Measurements from ENCODE around the gene KIF21A.

KIF21A gene

GRCh38 chr12:39435531-39435930 lies 7.4 kb downstream of the KIF21A start:
- H3K36me3 ChIP-seq (ENCODE audit: control insufficient read depth, insufficient read depth, low read length), result no peaks in the 10 kb centered on the region

GRCh38 chr12:39431797-39432196 lies 11.1 kb downstream of the KIF21A start:
- Histone ChIP-seq H3K4me1 (ENCODE audit: control insufficient read depth, insufficient read depth, low read length, poor library complexity, severe bottlenecking) (no peaks in the 10 kb centered on the region), H3K27ac (ENCODE audit: insufficient read depth, low read length, poor library complexity, severe bottlenecking) (no peak overlapping the region), H3K4me3 (ENCODE audit: insufficient read depth, low read depth, low read length, poor library complexity, severe bottlenecking) (no peak overlapping the region), H3K27me3 (replicated peaks; ENCODE audit: control insufficient read depth, insufficient read depth, low read length, poor library complexity, severe bottlenecking) (no peaks in the 10 kb centered on the region), H3K36me3 (ENCODE audit: control insufficient read depth, insufficient read depth, low read length) (no peaks in the 10 kb centered on the region), H3K9me3 (ENCODE audit: control insufficient read depth, low read length) (no peaks in the 10 kb centered on the region)
- DNase-seq, result no peak

More at GRCh38 chr12:39435531-39435930, 7.4 kb downstream of the KIF21A start:
- no peaks in the 10 kb centered on the region for H3K9me3 ChIP-seq (ENCODE audit: control insufficient read depth, low read length)
- DNase-seq, result no peak
- H3K4me3 ChIP-seq (ENCODE audit: insufficient read depth, low read depth, low read length, poor library complexity, severe bottlenecking), result no peak overlapping the region
- H3K4me1 ChIP-seq (ENCODE audit: control insufficient read depth, insufficient read depth, low read length, poor library complexity, severe bottlenecking), result no peaks in the 10 kb centered on the region
- H3K27me3 ChIP-seq (replicated peaks; ENCODE audit: control insufficient read depth, insufficient read depth, low read length, poor library complexity, severe bottlenecking), result no peaks in the 10 kb centered on the region
- H3K27ac ChIP-seq (ENCODE audit: insufficient read depth, low read length, poor library complexity, severe bottlenecking), result no peak overlapping the region

- no peak overlapping the region for H3K4me3 ChIP-seq (ENCODE audit: insufficient read depth, low read depth, low read length, poor library complexity, severe bottlenecking)
- no peaks in the 10 kb centered on the region for H3K9me3 ChIP-seq (ENCODE audit: control insufficient read depth, low read length)
- H3K27ac ChIP-seq (ENCODE audit: insufficient read depth, low read length, poor library complexity, severe bottlenecking), result no peak overlapping the region
- DNase-seq, result no peak
- H3K27me3 ChIP-seq (replicated peaks; ENCODE audit: control insufficient read depth, insufficient read depth, low read length, poor library complexity, severe bottlenecking), result no peaks in the 10 kb centered on the region
- H3K36me3 ChIP-seq (ENCODE audit: control insufficient read depth, insufficient read depth, low read length), result no peaks in the 10 kb centered on the region
- no peaks in the 10 kb centered on the region for H3K4me1 ChIP-seq (ENCODE audit: control insufficient read depth, insufficient read depth, low read length, poor library complexity, severe bottlenecking)
These were observed 11.7 kb downstream of the KIF21A start for GRCh38 chr12:39431002-39431796.

- H3K27me3 ChIP-seq (replicated peaks; ENCODE audit: control insufficient read depth, insufficient read depth, low read length, poor library complexity, severe bottlenecking), result no peaks in the 10 kb centered on the region
- H3K4me1 ChIP-seq (ENCODE audit: control insufficient read depth, insufficient read depth, low read length, poor library complexity, severe bottlenecking), result no peaks in the 10 kb centered on the region
- H3K27ac ChIP-seq (ENCODE audit: insufficient read depth, low read length, poor library complexity, severe bottlenecking), result no peak overlapping the region
- H3K4me3 ChIP-seq (ENCODE audit: insufficient read depth, low read depth, low read length, poor library complexity, severe bottlenecking), result no peak overlapping the region
- no peaks in the 10 kb centered on the region for H3K9me3 ChIP-seq (ENCODE audit: control insufficient read depth, low read length)
- H3K36me3 ChIP-seq (ENCODE audit: control insufficient read depth, insufficient read depth, low read length), result no peaks in the 10 kb centered on the region
- no peak for DNase-seq
These were observed 13.1 kb downstream of the KIF21A start for GRCh38 chr12:39429809-39430208.

- H3K27ac ChIP-seq (ENCODE audit: insufficient read depth, low read length, poor library complexity, severe bottlenecking), result no peak overlapping the region
- no peaks in the 10 kb centered on the region for H3K9me3 ChIP-seq (ENCODE audit: control insufficient read depth, low read length)
- DNase-seq, result no peak
- no peaks in the 10 kb centered on the region for H3K36me3 ChIP-seq (ENCODE audit: control insufficient read depth, insufficient read depth, low read length)
- H3K4me3 ChIP-seq (ENCODE audit: insufficient read depth, low read depth, low read length, poor library complexity, severe bottlenecking), result no peak overlapping the region
- no peaks in the 10 kb centered on the region for H3K27me3 ChIP-seq (replicated peaks; ENCODE audit: control insufficient read depth, insufficient read depth, low read length, poor library complexity, severe bottlenecking)
- H3K4me1 ChIP-seq (ENCODE audit: control insufficient read depth, insufficient read depth, low read length, poor library complexity, severe bottlenecking), result no peaks in the 10 kb centered on the region
These were observed 15.5 kb downstream of the KIF21A start for GRCh38 chr12:39427360-39427808.

- DNase-seq, result no peak
- Histone ChIP-seq H3K36me3 (ENCODE audit: control insufficient read depth, insufficient read depth, low read length) (no peaks in the 10 kb centered on the region), H3K27me3 (replicated peaks; ENCODE audit: control insufficient read depth, insufficient read depth, low read length, poor library complexity, severe bottlenecking) (no peaks in the 10 kb centered on the region), H3K9me3 (ENCODE audit: control insufficient read depth, low read length) (no peaks in the 10 kb centered on the region), H3K27ac (ENCODE audit: insufficient read depth, low read length, poor library complexity, severe bottlenecking) (no peak overlapping the region), H3K4me1 (ENCODE audit: control insufficient read depth, insufficient read depth, low read length, poor library complexity, severe bottlenecking) (no peaks in the 10 kb centered on the region), H3K4me3 (ENCODE audit: insufficient read depth, low read depth, low read length, poor library complexity, severe bottlenecking) (no peak overlapping the region)
These were observed 16.2 kb downstream of the KIF21A start for GRCh38 chr12:39426636-39427240.

GRCh38 chr12:39420043-39420442 lies 22.9 kb downstream of the KIF21A start:
- H3K27ac ChIP-seq (ENCODE audit: insufficient read depth, low read length, poor library complexity, severe bottlenecking), result no peak overlapping the region
- no peak for DNase-seq
- H3K4me3 ChIP-seq (ENCODE audit: insufficient read depth, low read depth, low read length, poor library complexity, severe bottlenecking), result no peak overlapping the region
- no peaks in the 10 kb centered on the region for H3K4me1 ChIP-seq (ENCODE audit: control insufficient read depth, insufficient read depth, low read length, poor library complexity, severe bottlenecking)
- H3K36me3 ChIP-seq (ENCODE audit: control insufficient read depth, insufficient read depth, low read length), result no peaks in the 10 kb centered on the region
- H3K9me3 ChIP-seq (ENCODE audit: control insufficient read depth, low read length), result no peaks in the 10 kb centered on the region
- H3K27me3 ChIP-seq (replicated peaks; ENCODE audit: control insufficient read depth, insufficient read depth, low read length, poor library complexity, severe bottlenecking), result no peaks in the 10 kb centered on the region

- Histone ChIP-seq H3K4me1 (ENCODE audit: control insufficient read depth, insufficient read depth, low read length, poor library complexity, severe bottlenecking) (no peaks in the 10 kb centered on the region), H3K27me3 (replicated peaks; ENCODE audit: control insufficient read depth, insufficient read depth, low read length, poor library complexity, severe bottlenecking) (no peaks in the 10 kb centered on the region), H3K9me3 (ENCODE audit: control insufficient read depth, low read length) (no peaks in the 10 kb centered on the region), H3K36me3 (ENCODE audit: control insufficient read depth, insufficient read depth, low read length) (no peaks in the 10 kb centered on the region), H3K4me3 (ENCODE audit: insufficient read depth, low read depth, low read length, poor library complexity, severe bottlenecking) (no peak overlapping the region), H3K27ac (ENCODE audit: insufficient read depth, low read length, poor library complexity, severe bottlenecking) (no peak overlapping the region)
- DNase-seq, result no peak
These were observed 23.4 kb downstream of the KIF21A start for GRCh38 chr12:39419471-39419870.

GRCh38 chr12:39417916-39418315 lies 25.0 kb downstream of the KIF21A start:
- DNase-seq, result no peak
- H3K27me3 ChIP-seq (replicated peaks; ENCODE audit: control insufficient read depth, insufficient read depth, low read length, poor library complexity, severe bottlenecking), result no peaks in the 10 kb centered on the region
- no peaks in the 10 kb centered on the region for H3K9me3 ChIP-seq (ENCODE audit: control insufficient read depth, low read length)
- no peaks in the 10 kb centered on the region for H3K4me1 ChIP-seq (ENCODE audit: control insufficient read depth, insufficient read depth, low read length, poor library complexity, severe bottlenecking)
- no peaks in the 10 kb centered on the region for H3K36me3 ChIP-seq (ENCODE audit: control insufficient read depth, insufficient read depth, low read length)
- H3K27ac ChIP-seq (ENCODE audit: insufficient read depth, low read length, poor library complexity, severe bottlenecking), result no peak overlapping the region
- no peak overlapping the region for H3K4me3 ChIP-seq (ENCODE audit: insufficient read depth, low read depth, low read length, poor library complexity, severe bottlenecking)
